ENCODE results near the gene MAP3K4.
"Not testable (repeated sequence)": the region's sequence is repeated elsewhere in the genome, so short reads cannot be mapped to it uniquely, and the experiment has no call there.

MAP3K4 gene

DNA sequence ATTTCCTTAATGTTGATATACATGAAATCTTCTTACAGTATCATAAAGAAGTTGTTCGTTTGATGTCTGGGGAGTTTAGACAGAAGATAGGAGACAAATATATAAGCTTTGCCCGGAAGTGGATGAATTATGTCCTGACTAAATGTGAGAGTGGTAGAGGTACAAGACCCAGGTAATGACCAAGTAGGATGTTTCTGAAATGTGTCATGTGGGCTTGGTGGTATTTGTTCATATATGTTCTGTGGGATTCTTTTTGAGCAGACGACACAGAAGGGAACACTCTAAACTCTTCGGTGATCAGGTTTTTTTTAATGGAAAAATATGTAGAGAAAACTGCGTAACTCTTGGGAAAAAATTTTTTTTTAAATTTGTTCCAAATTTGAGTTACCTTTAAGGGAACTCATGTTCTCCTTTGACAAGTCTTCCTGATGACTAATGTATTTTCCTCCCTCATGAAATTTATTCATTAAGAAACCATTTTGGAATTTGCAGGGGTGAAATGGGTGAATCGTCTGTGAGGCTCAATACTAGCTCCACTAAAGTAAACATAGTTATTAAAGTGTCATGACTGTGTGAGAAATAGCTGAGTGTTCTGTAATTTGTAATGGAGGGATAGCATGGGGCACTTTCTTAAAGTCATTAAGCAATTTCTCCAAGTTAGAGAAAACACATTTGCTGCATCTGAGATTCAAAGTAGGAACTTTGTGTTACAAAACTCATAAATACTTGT, 100.6 kb downstream of the MAP3K4 start:
- no peak for DNase-seq

DNA sequence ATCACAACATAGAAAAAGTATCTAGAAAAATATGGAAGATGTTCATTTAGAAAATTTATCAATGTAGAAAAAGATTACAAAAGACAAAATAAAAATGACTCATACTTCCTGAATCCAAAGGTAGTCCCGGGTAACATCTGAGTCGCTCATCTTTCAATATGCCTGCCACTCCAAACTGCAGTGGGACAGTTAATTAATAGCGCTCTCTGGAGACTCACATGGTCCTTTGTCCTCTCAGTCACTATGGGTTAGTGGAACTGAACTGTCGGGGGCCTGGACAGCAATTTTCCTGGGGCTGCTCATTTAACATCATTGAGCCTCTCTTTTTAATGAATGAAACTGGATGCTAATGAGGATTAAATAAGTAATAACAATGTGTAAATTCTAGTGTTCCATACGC, 103.4 kb downstream of the MAP3K4 start:
- no peak for DNase-seq

DNA sequence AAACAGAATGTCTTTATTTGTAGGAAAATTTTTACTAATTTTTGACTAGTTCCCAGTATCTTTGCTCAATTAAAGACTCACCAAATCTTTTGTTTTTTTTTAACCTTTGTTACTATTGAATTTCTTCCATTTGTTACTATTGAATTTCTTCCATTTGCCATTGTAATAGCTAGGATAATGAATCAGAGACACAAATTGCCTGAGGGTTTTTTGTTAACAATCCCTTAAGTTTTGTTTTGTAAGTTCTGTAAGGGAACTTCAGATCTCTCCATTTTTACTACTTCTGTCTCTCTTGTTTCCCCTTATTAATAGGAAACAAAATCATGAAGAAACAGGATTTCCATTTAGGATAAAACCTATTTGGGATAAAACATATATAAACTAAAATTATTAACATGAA, 104.3 kb downstream of the MAP3K4 start:
- DNase-seq: no peak

DNA sequence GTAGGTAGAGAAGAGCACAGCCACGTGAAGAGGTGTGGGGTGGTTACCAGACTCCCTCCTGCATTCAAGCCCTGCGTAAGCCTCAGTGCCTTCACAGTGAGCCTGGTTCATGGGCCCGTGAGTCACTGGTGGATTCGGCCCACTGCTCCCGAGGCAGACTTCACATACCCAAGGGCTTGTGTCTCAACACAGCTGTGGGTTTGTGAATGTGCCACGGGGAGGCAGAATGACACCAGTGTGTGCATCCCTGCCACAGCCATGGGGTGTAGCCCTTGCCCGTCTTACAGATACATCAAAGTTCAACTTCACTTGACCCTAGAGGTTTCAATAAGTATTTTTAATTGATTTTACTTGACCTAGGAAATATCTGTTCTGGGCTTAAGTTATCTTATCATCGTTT, 108.5 kb downstream of the MAP3K4 start:
- DNase-seq: no peak

DNA sequence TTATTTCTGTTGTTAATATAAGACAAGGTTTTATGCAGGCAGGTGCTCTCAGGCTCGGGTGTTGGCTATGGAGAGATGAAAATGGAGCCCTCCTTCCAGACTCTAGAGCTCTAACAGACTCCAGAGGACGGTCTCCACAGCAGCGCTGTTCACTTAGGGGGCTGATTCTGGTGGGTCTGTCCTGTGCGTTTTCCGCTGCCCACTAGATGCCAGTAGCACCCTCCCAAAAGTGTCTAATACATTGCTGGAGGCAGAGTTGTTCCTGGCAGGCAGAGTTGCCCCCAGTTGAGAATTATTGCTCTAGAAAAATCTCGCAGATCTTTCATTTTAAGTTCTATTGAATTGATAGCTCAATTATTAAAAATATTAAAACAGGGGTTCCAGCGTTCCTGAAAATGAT, 109.9 kb downstream of the MAP3K4 start:
- DNase-seq: no peak

DNA sequence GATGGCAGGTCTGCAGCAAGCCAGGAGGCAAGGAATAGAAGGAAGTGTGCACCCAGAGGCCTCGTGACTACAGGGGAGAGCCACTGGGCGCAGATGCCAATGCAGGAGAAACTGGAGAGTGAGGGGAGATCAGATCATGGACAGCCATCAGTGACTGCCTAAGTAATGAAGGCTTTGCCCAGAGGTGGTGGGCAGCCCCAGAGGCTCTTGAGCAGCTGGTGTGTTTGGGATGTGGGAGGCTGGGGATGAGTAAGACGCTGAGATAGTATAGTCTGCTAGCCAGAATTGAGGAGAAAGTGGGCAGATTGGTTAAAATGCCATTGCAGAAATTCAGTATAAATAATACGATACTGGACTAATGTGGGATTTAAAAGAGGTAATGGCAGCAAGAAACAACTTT, 111.9 kb downstream of the MAP3K4 start:
- no peak for DNase-seq

DNA sequence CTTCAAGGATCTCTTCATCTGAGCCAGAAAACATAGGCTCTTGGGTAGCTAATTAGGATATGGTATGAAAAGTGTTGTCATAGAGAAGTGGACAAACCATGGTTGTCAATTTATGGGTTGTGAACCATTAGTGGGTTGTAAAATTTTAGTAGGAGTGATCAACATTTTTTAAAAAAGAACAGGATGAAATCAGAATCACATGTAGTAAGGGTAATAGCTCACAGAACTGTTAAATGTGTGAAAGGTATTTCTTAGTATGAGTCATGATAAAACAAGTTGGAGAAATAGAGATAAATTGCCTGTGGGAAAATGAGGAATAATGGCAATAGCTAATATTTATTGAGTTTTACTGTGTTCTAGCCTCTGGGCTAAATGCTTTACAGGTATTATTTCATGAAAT, 113.4 kb downstream of the MAP3K4 start:
- no peak for DNase-seq

DNA sequence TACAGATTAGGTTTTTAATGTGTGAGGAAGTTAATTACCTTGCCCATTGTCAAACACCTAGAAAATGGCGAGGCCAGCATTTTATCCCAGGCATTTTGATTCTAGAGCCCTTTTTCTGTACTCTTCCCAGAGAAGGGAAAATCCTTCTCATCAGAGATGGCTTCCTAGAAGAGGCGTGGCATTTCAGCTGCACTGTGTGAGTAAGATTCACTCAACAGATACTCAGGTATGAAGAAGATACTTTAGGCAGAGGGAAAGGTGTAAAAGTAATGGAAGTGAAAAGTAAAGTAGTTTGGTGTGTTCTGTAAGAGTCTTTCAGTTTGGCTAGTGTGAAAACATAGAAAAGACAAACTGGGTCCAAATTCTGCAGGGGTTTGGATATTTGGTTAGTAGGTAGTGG, 113.8 kb downstream of the MAP3K4 start:
- DNase-seq: no peak

DNA sequence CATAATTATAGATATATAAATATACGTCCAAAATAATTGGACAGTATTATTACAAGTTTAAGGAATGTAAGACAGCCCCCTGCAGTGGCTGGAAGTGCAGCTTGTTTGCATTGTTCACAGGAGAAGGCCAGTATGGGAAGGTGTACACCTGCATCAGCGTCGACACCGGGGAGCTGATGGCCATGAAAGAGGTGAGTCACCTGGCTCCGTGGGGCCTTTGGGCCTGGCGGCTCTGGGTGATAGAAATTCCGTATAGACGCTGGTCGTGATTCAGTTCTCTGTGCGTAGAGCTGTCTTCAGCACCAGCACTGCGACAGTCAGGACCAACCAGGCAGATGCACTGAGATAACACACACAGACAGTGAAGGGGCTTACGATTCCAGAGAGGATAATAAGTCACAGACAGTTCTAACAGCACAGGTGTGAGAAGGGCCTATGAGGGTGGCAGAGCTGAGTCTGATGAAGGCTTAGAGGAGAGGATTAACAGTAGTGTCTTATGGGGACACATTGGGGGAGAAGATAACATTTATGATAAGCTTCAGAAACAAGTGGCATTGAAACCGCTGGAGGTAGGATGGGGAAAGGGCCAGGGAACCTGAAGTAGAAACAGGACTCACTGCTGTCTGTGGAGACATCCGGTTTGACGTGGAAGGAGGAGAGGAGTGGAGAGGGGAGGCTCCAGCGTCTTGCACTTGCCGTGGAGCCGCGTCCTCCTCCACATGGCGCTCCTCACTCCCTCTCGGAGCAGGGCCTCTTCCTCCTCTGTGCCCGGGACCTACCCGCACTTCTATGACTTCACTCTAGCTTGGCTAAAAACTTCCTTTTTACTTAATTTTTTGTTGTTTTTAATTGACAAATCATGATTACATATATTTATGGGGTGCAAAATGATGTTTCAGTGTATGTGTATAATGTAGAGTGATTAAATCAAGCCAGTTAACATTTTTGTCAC, 116.5 kb downstream of the MAP3K4 start:
- DNase-seq: no peak

DNA sequence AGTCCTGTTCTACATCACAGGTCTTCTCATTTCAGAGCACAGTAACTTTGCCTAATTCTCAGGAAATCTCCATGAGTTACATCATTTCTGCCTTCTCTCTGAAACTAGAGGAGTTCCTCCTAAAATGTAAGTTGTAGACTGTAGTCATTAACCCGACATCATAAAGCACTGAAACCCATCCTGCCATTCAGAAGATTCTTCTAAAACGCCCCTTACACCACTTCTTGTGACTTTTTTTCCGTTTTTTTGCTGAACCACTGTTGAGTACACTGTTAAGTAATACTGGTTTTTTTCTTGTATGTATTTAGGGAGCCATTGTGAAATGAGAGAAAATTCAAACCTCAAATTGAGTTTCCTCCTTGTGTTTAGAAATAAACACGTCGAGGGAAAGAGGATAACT, 117.3 kb downstream of the MAP3K4 start:
- DNase-seq: no peak

DNA sequence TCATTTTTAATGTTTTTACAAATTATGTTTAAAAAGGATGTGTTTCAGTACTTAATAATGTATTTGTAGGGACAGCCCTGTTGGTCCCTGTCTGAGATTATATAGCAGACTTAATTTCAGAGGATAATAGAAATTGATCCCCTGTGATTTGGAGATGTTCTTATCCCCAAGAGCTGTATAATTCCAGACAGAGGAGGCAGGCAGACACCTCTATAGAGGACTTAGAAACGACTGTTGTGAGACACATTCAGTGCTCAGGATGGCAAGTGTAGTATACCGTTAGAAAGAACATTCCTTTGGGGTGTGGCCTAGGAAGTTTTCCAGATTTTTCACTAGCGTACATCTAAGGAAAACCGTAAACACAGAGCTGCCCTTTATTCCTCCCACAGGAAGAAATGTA, 117.8 kb downstream of the MAP3K4 start:
- no peak for DNase-seq

DNA sequence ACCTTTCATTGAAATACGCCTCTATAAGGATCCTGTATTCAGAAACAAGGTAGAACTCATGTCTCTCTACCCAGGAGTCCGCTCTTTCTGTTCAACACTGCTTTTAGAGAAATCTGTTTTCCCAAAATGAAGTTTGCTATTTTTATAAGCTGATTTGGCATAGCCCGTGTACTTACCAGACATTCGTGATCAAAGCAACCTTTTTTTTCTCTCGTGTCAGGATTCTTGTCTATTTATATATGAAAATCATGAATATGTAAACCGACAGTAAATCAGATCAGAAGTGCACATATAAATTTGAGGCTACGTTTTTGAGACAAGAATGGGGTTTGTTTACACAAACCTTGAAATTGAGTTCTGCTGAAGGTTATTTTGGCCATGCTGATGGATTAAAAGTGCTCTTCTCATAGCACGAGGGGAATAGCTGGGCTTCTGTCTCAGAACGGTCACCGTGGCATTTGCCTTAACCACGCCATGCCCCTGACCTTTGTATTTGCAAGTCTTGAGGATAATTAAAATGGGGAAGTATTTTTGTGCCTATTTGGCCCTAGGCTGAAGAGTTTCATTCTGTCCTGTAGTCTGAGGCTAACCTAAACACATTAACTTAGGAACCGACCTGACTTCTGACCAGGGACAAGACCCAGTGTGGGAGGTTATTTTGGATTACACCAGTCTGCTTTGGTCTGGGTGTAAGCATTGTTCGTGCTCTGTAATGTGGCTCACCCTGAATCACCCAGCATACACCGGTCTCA, 118.6 kb downstream of the MAP3K4 start:
- DNase-seq: no peak

DNA sequence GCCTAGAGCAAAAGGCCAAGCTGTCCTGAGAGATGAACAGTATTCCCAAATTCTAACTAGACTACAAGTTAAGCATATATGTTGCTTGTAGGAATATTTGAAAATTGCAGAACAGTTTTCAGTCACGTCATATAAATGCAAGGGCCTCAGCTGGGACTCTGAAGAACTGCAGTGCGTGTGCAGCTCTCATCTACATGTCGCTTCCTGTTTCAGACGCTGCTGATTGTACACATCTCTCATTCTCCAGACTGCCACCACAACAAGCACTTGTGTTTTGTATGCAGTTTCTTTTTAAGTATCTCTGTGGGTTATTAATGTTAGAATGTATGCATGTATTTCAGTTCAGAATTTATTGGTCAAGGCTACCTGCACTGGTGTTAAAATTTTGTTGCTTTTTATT, 119.7 kb downstream of the MAP3K4 start:
- no peak for DNase-seq

DNA sequence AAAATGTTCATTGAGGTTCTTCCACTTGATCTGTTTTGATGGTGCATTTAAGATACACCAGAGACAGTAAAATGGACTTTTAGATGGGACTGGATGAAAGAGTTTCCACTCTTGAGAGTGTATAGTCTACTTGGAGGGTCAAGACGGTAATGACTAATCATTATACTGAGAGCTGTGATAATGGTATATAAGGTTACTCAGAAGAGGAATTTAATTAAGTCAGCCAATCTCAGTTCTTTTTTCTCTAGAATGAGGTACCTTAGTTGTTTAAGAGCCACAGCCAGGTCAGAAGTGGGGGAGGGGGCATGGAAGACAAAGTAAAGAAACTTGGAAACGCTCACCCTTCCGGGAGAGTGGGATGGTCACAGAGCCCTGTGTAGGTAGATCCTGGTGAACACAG, 123.9 kb downstream of the MAP3K4 start:
- no peak for DNase-seq

DNA sequence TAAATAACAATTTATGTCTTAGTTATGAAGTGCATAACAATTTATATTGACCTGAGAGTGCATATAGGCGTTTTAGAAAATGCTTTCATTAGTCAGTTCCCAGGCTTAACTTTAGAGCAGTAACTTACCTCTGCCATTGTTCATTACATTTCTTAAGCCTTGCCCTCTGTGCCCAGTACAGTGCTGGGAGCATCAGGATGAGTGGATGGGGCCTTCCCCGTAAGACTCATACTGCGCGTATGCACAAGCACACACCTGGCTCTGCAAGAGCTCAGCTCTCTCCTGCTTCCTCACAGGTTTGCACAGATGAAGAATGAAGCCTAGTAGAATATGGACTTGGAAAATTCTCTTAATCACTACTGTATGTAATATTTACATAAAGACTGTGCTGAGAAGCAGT, 125.0 kb downstream of the MAP3K4 start:
- no peak for DNase-seq

DNA sequence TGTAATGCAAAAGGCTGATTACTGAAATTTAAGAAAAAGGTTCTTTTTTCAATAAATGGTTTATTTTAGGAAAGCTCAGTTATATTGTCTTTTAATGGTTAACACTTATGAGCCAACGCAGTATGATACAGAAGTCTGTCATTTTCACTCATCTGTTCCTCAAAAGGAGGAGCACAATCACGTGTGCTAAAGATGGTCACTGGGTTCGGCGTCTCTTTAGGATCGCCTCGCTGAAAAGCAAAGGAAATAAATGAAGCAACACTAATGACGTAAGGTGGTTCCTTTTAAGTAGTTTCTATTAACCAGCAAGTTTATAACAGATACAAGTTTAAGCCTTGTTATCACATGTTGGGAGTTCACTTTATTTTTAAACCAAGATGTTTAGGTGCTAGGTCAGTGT, 125.7 kb downstream of the MAP3K4 start:
- DNase-seq: no peak

DNA sequence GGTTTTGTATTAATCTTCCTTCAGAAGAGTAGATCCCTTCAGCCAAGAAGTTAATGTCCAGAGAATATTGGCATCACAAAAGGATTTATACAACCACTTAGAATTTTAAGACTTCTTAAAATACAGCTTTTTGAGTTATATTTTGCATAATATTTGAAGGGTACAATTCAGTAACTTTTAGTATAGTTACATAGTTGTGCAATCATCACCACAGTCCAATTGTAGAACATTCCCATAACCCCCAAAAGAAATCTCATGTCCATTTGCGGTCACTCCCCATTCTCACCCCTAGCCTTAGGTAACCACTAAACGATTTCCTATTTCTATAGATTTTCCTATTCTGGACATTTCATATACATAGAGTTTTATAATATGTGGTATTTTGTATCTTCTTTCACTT, 126.4 kb downstream of the MAP3K4 start:
- no peak for DNase-seq

DNA sequence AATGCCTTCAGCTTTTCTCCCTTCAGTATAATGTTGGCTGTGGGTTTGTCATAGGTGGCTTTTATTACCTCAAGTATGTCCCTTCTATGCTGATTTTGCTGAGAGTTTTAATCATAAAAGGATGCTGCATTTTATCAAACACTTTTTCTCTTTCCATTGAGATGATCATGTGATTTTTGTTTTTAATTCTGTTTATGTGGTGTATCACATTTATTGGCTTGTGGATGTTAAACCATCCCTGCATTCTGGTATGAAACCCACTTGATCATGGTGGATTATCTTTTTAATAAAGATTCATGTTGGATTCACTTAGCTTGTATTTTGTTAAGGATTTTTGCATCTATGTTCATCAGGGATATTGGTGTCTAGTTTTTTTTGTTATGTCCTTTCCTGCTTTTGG, 131.8 kb downstream of the MAP3K4 start:
- not testable (repeated sequence) for DNase-seq

DNA sequence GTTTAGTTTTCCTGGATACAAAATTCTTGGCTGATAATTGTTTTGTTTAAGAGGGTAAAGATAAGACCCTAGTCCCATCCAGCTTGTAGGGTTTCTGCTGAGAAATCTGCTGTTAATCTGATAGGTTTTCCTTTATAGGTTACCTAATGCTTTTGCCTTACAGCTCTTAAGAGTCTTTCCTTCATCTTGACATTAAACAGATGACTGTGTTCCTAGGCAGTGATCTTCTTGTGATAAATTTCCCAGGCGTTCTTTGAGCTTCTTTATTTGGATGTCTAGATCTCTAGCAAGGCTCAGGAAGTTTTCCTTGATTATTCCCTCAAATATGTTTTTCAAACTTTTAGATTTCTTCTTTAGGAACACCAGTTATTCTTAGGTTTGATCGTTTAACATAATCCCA, 134.0 kb downstream of the MAP3K4 start:
- no peak for DNase-seq

DNA sequence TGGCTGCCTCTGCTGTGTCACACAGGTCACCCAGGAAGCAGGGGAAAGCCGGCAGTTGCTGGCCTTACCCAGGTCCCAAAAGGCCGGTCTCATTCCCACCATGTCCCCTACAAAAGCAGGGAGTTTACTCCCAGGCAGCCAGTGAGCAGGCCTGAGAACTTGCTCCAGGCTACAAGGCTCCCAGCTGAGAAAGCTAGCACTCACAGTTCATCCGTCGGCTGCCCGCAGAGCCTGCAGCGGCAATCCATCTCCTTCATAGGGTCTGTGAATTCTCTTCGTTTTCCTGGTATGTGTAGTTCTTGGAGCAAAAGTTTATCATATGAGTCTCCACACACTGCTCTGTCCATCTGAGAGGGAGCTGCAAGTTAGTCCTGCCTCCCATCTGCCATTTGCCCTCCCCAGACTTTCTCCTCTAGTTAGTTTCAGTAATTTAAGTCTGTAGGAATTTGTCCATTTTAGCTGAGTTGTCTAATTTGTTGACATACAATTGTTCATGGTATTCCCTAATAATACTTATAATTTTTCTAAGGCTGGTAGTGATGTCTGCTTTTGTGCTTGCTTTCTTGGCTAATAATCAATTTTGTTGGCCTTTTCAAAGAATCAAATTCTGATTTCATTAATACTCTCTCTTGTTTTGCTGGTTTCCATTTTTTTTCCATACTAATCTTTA, 135.6 kb downstream of the MAP3K4 start:
- no peak for DNase-seq

DNA sequence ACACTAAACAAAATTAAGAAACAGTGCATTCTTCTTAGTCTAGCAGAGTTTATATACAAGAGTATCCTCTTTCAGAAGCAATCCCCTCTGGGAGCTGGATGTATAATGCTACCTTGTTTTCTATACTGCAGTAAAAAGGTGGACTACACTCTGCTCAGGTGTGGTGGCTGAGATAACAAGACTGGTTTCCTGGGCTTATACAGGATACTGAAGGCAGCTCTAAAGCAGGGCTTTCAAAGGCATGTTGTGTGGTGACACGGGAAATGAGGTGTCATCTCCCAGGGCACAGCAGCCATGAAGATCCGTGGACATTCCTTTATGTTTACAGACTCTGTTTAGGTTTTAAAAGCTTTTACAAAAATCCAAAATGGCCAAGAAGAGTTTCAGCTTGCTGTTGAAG, 136.7 kb downstream of the MAP3K4 start:
- DNase-seq: no peak

DNA sequence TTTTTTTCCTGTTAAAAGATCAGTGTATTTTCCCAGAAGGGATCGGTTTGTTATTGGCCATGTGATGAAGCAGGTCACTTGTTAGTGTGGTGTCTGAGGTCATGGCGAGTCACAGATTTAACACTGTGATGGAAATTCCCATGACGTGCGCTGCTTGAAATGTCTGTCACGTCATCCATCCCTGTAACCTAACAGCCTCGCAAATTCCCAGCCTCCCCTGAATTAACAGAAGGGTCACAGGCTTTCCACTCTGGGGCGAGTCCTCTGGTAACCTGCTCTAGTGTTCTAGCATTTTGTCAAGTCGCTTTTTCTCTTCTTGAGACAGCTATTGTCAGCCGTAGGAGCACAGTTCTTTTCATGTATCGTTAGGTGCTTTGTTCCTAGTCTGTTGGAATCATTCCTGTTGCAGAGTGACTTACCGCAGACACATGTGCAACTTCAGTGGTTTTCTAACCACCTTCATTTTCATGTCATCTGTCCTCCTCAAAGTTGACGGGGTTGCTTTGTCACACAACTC, 137.2 kb downstream of the MAP3K4 start:
- no peak for DNase-seq

DNA sequence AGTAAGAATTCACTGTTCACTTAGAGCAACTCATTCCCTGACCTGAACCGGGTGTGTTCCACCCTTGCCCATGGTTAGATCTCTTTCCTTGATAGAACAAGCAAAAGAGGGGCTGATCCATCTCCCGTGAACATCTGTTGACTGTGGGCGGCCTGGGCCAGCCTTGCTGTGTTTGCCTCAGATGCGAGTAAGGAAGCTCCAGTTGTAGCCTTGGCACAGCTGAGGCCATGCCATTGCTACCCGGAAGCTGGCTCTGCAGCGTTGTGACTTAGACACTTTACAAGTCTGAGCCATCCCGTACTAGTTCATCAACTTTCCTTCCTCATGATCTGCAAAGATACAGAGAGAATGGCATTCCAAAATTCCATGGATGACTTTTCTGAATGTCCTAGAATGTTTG, 139.0 kb downstream of the MAP3K4 start:
- no peak for DNase-seq

Measured in NCI-H187 (cell line).